Chondrocyte (in vitro differentiated cells): ENCODE measurements around the gene TMEM214. TPM values are rescaled to one million over a fixed set of nuclear protein-coding genes. Genes with fewer than 3 reads are reported as not detected.
A peak's percentile ranks its signal among the peaks of the same experiment; 100 is the strongest.

ENCODE experiments used
- DNase-seq: peaks from one replicate; pipeline ENCODE4 v3.0.0; 2021; ENCODE audit warnings: mixed read lengths, low spot score
- H3K27ac Mint-ChIP-seq: one replicate; pipeline ENCODE4 v1.8.0; 2021; ENCODE audit warnings: mild to moderate bottlenecking, moderate library complexity, mixed read lengths; ENCODE audit not compliant: unreplicated experiment
- H3K27me3 Mint-ChIP-seq: 2 replicates; pipeline ENCODE4 v1.8.0; 2021; ENCODE audit warnings: low read depth, mixed read lengths
- H3K36me3 Mint-ChIP-seq: 2 replicates; pipeline ENCODE4 v1.8.0; 2021; ENCODE audit warnings: low read depth, mixed read lengths
- H3K4me1 Mint-ChIP-seq: 2 replicates; pipeline ENCODE4 v1.8.0; 2021; ENCODE audit warnings: low read depth, mild to moderate bottlenecking, mixed read lengths
- H3K4me3 Mint-ChIP-seq: one replicate; pipeline ENCODE4 v1.8.0; 2021; ENCODE audit warnings: mild to moderate bottlenecking, moderate library complexity, mixed read lengths; ENCODE audit not compliant: unreplicated experiment
- H3K9me3 Mint-ChIP-seq: 2 replicates; pipeline ENCODE4 v1.8.0; 2021; ENCODE audit warnings: low read depth, mixed read lengths
- CTCF ChIP-seq: fragments of 200-600 bp; sonication (generic); IDR thresholded peaks from 2 replicates; pipeline ENCODE4 v1.5.0; 2021; ENCODE audit warnings: antibody characterized with exemption, mild to moderate bottlenecking, moderate library complexity
- long read RNA-seq: library from polyadenylated mRNA; stranded (forward); transcript quantifications from one replicate; pipeline ENCODE4 v2.0.0, GENCODE V29; 2021
- total RNA-seq: library from RNA; stranded (reverse); gene quantifications from 3 replicates; pipeline ENCODE4 v1.2.1, GENCODE V29; 2021

The TMEM214 gene
- 107 to 166 TPM (median 110 TPM) in 3 replicates for total RNA-seq
- long read RNA-seq, transcript TMEM214-201 (17 exons, 2,990 nt) = major isoform, 158 of 241 reads
- long read RNA-seq, partial matches to known transcripts = 9 of 241 reads
- long read RNA-seq, other reads (novel, unspliced or antisense) = 73 of 241 reads

- Mint-ChIP-seq H3K4me1 (peaks cover 41% of the 10 kb centered on the region), H3K9me3 (no peaks in the 10 kb centered on the region), H3K36me3 (peaks cover 16% of the 10 kb centered on the region), H3K27ac (peak within 1 kb of the TSS; percentile 89), H3K4me3 (peak within 1 kb of the TSS; percentile 92), H3K27me3 (no peaks in the 10 kb centered on the region)
- DNase-seq = peak; percentile 97
- TF ChIP-seq CTCF = peak; percentile 31
These were observed at the start of gene TMEM214 for GRCh38 chr2:27032495-27033252. TMEM214 (plus strand) TSS chr2:27032965; CDS start chr2:27033016, 51 bp downstream.

DNA sequence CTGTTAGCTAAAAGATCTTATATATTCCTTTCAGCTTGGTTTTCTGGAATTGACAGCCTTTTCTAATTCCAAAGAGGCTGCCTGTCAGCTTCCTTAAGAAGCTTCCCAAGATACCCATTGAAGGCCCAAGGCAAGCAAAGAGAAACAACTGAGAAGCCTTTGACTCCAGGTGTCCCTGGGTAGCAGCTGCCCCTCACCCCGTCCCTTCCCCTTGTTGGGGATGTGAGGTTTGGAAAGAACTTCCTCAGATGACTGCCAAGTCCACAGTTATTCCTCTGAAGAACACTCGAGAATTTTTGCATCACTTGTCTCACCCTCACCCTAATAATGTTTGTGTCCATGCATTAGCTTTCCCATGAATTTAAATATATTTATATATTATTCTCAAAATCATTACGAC is 49.0 kb upstream of the TMEM214 start:
- Mint-ChIP-seq H3K4me1 (peaks cover 19% of the 10 kb centered on the region), H3K27ac (no peak overlapping the region), H3K4me3 (no peak overlapping the region), H3K36me3 (peaks cover 2% of the 10 kb centered on the region), H3K27me3 (no peaks in the 10 kb centered on the region), H3K9me3 (no peaks in the 10 kb centered on the region)
- TF ChIP-seq CTCF = no peak
- DNase-seq = no peak

- Mint-ChIP-seq H3K9me3 (no peaks in the 10 kb centered on the region), H3K27ac (no peak overlapping the region), H3K27me3 (no peaks in the 10 kb centered on the region), H3K36me3 (peaks cover 3% of the 10 kb centered on the region), H3K4me1 (peaks cover 22% of the 10 kb centered on the region), H3K4me3 (no peak overlapping the region)
- DNase-seq = no peak
- TF ChIP-seq CTCF = no peak
These were observed 47.0 kb upstream of the TMEM214 start for GRCh38 chr2:26985807-26986206.

- Mint-ChIP-seq H3K27me3 (no peaks in the 10 kb centered on the region), H3K36me3 (peaks cover 3% of the 10 kb centered on the region), H3K9me3 (no peaks in the 10 kb centered on the region), H3K4me1 (peaks cover 24% of the 10 kb centered on the region), H3K4me3 (no peak overlapping the region), H3K27ac (no peak overlapping the region)
- TF ChIP-seq CTCF = no peak
- DNase-seq = no peak
These were observed 46.2 kb upstream of the TMEM214 start for GRCh38 chr2:26986576-26986975.

DNA sequence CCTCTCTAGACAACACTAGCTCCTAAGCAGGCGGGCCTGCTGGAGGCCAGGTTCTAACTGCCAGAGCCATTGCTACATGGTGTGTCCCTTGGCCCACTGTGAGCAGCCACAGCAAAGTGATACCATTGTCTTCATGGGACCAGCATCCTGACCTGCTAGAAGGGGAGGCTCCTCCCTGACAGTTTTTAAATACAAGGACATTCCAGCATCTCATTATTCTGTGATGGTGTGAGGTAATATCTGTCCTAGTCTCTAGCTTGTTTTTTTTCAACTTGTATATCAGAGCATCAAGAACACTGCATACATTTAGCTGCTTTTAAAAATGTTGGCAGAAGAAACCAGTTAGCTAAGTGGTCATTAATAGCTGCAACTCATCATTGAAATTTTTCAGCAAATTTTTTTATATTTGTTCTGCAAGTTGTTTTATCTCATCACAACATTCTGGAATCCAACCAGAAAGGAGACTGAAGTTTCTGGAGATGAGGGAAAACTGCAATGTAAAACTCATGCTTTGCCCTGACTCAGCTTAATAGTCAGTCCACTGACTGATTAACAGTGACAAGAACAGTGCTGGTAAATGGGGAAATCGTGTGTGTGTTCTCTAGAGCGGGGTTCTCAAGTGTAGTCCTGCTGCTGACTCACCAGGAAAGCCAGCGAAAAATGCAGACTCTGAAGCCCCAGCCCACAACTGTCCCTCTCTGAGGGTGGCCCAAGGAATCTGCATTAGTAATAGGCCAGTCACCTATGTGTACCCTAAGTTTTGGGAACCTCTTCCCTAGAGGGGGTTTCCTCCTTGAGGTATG is 44.5 kb upstream of the TMEM214 start:
- no peaks in the 10 kb centered on the region for H3K9me3 Mint-ChIP-seq
- H3K4me1 Mint-ChIP-seq = peaks cover 27% of the 10 kb centered on the region
- H3K27ac Mint-ChIP-seq = peak overlapping the region; percentile 63
- peaks cover 5% of the 10 kb centered on the region for H3K36me3 Mint-ChIP-seq
- no peak for TF ChIP-seq CTCF
- H3K27me3 Mint-ChIP-seq = no peaks in the 10 kb centered on the region
- H3K4me3 Mint-ChIP-seq = no peak overlapping the region
- DNase-seq = no peak
